Mononuclear cell (primary cell): ENCODE data around the gene ADORA1. TPM values are rescaled to one million over a fixed set of nuclear protein-coding genes. Genes with fewer than 3 reads are reported as not detected.

Experiments
- H3K27me3 ChIP-seq: 2 replicates; pipeline ENCODE4 v1.6.0; 2011; ENCODE audit warnings: low read length, control low read depth; ENCODE audit not compliant: insufficient read depth
- H3K4me1 ChIP-seq: 2 replicates; pipeline ENCODE4 v1.5.1; 2011; ENCODE audit warnings: mild to moderate bottlenecking, low read length, control low read depth; ENCODE audit not compliant: insufficient read depth
- H3K4me3 ChIP-seq: 2 replicates; pipeline ENCODE4 v1.5.1; 2011; ENCODE audit warnings: mild to moderate bottlenecking, low read length, moderate library complexity
- H3K9me3 ChIP-seq: 2 replicates; pipeline ENCODE4 v1.5.1; 2011; ENCODE audit warnings: low read depth, mild to moderate bottlenecking, control low read depth, low read length
- total RNA-seq: library from RNA; depleted of rRNA; stranded (reverse); fragments of >200 nt; gene quantifications from one replicate; pipeline ENCODE4 v1.2.3, GENCODE V29; 2012

The ADORA1 gene
- total RNA-seq, 1 donor, result not detected

DNA sequence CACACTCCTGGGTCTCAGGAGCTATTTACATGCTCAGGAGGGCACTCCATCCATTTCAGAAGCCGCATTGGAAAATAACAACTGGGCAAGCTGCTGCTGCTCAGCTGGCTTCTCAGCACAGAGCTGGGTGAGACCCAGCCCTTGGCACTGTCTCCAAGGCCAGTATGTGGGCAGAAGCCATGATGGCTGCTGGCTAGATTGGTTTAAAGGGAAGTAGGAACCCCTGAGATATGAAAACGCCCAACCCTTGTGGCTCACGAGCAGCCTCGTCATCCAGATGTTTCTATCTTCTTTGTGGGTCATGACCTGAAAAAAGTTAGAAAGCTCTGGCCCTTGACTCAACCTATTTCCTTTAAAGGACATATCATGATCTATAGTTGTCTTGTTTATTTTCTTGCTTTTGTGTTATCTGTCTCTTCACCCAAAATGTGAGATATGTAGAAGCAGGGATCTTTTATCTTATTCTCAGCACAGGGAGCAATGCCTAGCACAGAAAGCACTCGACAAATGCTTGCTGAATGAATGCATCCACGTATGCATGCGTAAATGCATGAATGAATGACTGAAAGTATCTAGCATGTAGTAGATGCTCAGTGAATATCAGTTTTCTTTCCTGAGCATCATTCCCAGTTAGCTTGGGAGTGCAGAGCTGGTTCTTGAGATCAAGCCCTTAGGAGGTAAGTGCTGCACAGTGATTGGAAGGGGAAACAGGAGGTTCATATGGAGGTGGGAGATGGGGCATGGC, 36.5 kb downstream of the ADORA1 start:
- no peaks in the 10 kb centered on the region for H3K27me3 ChIP-seq
- H3K4me1 ChIP-seq, result no peaks in the 10 kb centered on the region
- no peak overlapping the region for H3K4me3 ChIP-seq
- H3K9me3 ChIP-seq, result no peaks in the 10 kb centered on the region

DNA sequence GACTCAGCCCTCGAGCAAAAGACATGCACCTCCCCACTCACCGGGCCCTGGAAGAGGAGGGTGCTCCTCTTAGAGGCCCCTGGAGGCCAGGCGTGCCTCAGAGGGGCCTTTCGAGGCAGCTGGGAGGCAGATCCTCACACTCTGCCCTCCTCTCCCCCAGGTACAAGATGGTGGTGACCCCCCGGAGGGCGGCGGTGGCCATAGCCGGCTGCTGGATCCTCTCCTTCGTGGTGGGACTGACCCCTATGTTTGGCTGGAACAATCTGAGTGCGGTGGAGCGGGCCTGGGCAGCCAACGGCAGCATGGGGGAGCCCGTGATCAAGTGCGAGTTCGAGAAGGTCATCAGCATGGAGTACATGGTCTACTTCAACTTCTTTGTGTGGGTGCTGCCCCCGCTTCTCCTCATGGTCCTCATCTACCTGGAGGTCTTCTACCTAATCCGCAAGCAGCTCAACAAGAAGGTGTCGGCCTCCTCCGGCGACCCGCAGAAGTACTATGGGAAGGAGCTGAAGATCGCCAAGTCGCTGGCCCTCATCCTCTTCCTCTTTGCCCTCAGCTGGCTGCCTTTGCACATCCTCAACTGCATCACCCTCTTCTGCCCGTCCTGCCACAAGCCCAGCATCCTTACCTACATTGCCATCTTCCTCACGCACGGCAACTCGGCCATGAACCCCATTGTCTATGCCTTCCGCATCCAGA, 37.7 kb downstream of the ADORA1 start:
- Histone ChIP-seq H3K9me3 (no peaks in the 10 kb centered on the region), H3K27me3 (no peaks in the 10 kb centered on the region), H3K4me3 (no peak overlapping the region), H3K4me1 (no peaks in the 10 kb centered on the region)

DNA sequence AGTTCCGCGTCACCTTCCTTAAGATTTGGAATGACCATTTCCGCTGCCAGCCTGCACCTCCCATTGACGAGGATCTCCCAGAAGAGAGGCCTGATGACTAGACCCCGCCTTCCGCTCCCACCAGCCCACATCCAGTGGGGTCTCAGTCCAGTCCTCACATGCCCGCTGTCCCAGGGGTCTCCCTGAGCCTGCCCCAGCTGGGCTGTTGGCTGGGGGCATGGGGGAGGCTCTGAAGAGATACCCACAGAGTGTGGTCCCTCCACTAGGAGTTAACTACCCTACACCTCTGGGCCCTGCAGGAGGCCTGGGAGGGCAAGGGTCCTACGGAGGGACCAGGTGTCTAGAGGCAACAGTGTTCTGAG, 38.3 kb downstream of the ADORA1 start:
- Histone ChIP-seq H3K4me1 (no peaks in the 10 kb centered on the region), H3K4me3 (no peak overlapping the region), H3K27me3 (no peaks in the 10 kb centered on the region), H3K9me3 (no peaks in the 10 kb centered on the region)

DNA sequence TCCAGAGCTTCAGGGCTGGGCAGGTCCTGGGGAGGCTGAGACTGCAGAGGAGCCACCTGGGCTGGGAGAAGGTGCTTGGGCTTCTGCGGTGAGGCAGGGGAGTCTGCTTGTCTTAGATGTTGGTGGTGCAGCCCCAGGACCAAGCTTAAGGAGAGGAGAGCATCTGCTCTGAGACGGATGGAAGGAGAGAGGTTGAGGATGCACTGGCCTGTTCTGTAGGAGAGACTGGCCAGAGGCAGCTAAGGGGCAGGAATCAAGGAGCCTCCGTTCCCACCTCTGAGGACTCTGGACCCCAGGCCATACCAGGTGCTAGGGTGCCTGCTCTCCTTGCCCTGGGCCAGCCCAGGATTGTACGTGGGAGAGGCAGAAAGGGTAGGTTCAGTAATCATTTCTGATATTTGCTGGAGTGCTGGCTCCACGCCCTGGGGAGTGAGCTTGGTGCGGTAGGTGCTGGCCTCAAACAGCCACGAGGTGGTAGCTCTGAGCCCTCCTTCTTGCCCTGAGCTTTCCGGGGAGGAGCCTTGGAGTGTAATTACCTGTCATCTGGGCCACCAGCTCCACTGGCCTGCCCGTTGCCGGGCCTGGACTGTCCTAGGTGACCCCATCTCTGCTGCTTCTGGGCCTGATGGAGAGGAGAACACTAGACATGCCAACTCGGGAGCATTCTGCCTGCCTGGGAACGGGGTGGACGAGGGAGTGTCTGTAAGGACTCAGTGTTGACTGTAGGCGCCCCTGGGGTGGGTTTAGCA, 38.8 kb downstream of the ADORA1 start:
- H3K4me1 ChIP-seq, result no peaks in the 10 kb centered on the region
- H3K4me3 ChIP-seq, result no peak overlapping the region
- H3K27me3 ChIP-seq, result no peaks in the 10 kb centered on the region
- H3K9me3 ChIP-seq, result no peaks in the 10 kb centered on the region

DNA sequence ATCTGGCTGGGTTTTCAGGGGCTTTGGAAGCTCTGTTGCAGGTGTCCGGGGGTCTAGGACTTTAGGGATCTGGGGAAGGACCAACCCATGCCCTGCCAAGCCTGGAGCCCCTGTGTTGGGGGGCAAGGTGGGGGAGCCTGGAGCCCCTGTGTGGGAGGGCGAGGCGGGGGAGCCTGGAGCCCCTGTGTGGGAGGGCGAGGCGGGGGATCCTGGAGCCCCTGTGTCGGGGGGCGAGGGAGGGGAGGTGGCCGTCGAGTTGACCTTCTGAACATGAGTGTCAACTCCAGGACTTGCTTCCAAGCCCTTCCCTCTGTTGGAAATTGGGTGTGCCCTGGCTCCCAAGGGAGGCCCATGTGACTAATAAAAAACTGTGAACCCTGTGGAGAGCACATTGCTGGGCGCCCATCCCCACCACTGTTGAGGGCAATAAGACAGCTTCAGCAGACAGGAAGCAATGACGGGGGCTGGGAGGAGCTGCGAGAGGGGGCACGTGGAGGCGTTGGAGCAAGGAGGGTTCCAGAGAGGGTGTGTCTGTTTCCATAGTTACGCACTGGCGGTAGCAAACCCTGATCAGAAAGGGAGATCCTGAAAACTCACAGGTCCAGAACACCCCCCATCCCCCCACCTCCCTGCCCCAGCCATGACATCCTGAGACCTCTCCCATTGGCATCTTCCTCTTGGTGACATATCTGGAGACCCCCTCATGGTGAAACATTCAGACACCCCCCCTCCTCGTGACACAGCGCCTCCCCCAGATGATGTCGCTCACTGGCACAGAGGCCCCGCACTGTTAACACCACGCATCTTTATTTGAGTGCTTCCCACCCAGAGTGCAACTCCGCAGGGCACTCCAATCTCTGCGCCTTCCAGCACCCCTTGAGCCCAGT, 39.7 kb downstream of the ADORA1 start:
- Histone ChIP-seq H3K4me1 (no peaks in the 10 kb centered on the region), H3K4me3 (no peak overlapping the region), H3K27me3 (no peaks in the 10 kb centered on the region), H3K9me3 (no peaks in the 10 kb centered on the region)

DNA sequence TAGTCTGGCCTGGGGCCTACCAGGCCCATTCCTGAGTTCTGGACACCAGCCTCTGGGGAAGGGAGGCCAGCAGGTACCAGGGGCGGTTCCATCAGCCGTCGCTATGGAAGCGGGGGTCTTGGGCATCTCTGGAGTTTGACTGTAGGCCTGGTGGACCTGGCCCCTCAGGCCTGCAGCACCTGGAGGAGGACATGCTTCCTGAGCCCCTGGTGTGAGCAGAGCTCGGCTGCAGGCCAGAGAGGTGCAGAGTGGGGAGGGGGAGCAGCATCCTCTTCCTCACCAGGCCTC, 40.3 kb downstream of the ADORA1 start:
- H3K4me3 ChIP-seq, result no peak overlapping the region
- no peaks in the 10 kb centered on the region for H3K4me1 ChIP-seq
- H3K27me3 ChIP-seq, result no peaks in the 10 kb centered on the region
- no peaks in the 10 kb centered on the region for H3K9me3 ChIP-seq

DNA sequence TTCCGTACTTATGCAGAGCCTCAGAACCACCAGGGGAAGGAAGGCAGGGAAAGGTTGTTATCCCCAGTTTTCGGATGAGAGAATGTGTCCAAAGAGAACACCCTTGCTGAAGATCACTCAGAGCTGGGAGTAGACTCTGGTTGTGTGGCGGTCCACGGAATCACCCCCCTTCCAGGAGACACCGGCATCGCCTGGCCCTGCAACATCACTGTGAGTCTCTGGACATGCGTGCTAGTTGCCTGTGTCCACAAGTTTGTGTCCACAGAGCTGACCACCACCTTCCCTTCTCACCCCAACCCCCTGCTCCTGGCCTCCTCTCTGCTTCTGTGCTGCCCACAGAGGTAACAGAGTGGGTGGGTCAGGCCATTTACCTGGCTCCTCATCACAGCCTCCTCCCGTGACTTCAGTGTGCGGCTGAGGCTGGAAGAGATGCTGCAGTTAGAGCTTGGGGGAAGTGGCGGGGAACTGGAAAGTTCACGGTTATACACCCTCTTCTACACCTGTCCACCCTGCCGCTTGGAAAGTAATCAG, 40.8 kb downstream of the ADORA1 start:
- no peaks in the 10 kb centered on the region for H3K9me3 ChIP-seq
- no peaks in the 10 kb centered on the region for H3K27me3 ChIP-seq

DNA sequence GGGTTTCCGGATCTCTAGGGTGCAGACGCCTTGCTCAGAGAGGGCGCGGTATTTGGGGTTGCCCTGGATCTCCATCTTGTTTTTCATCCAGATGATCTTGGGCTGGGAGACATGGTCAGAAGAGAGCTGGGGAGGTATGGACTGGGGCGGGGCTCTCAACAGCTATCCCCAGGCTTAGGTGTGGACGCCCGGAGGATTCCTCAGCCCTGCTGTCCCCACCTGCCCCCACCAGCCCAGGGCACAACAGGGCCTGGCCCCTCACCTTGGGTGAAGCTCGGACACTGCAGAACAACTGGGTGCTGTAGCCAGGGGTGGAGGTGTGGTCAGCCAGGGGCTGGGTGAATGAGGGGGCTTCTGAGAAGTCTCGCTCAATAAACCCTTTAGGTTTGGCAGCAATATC, 41.5 kb downstream of the ADORA1 start:
- no peaks in the 10 kb centered on the region for H3K9me3 ChIP-seq
- no peak overlapping the region for H3K4me3 ChIP-seq
- no peaks in the 10 kb centered on the region for H3K27me3 ChIP-seq
- no peaks in the 10 kb centered on the region for H3K4me1 ChIP-seq

More for the DNA sequence above, 40.8 kb downstream of the ADORA1 start:
- Histone ChIP-seq H3K4me3 (no peak overlapping the region), H3K4me1 (no peaks in the 10 kb centered on the region)

DNA sequence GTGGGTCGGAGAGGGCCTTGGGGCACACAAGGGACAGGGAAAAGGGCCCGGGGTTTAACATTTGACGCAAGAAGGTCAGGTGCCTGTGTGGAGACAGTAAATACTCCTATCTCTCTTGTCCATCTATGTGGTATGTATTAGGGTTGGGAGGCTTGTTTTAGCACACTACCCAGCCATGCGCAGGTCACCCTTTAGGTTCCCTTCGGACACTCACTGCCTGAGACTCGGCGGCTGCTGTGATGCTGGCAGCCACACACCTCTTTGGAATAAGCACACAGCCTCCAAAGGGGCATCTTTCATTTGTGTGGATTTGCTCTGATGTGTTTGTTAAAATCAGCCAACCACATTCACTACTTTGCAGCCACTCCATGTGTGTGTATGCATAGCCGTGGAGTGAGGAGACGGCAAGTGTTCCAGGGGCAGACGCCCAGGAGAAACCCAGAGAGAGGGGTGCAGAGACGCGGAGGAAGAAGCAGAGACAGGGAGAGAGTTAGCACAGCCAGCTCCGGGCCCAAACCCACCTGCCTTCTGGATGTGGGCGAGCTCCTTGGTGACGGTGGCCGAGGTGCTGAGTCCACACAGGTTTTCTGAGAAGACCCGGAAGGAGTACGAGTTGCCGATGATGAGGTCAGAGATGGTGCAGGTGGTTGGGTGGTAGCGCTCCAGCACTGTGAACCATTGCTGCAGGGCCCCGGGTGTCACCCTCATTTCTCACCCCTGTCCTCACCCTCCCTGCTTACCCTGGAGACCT, 42.4 kb downstream of the ADORA1 start:
- Histone ChIP-seq H3K27me3 (no peaks in the 10 kb centered on the region), H3K4me1 (peaks cover 1% of the 10 kb centered on the region), H3K9me3 (no peaks in the 10 kb centered on the region), H3K4me3 (no peak overlapping the region)

DNA sequence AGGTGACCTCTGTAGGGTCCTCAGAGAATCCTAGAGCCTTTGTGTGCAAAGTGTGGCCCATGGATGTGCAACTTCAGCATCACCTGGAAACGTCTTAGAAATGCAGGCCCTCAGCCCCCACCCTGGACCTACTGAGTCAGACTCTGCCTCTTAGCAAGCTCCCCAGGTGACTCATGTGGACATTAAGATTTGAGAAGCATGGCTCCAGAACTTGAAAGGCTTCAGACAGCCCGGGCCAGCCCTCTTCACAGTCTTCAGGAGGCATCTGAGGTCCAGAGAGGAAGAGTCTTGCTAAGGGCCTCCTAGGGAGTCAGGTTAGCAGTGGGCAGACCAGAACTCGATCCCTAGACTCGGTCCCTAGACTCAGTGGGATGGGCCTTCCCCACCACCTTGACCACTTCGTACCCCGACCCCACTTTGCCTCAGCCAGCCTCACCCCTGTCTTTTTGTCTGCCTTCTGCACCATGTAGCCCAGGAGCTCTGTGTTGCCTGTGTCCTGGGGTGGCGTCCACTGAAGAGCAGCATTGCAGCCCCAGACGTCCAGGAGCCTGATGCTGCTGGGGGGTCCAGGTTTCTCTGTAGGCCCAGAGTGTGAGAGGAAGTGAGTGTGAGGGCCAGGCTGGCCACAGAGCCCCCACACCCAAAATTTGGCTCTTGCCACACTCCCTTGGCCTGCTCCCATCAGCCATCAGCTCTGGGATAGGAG, 43.3 kb downstream of the ADORA1 start:
- H3K27me3 ChIP-seq, result no peaks in the 10 kb centered on the region
- no peak overlapping the region for H3K4me3 ChIP-seq
- H3K4me1 ChIP-seq, result peaks cover 9% of the 10 kb centered on the region
- H3K9me3 ChIP-seq, result no peaks in the 10 kb centered on the region

DNA sequence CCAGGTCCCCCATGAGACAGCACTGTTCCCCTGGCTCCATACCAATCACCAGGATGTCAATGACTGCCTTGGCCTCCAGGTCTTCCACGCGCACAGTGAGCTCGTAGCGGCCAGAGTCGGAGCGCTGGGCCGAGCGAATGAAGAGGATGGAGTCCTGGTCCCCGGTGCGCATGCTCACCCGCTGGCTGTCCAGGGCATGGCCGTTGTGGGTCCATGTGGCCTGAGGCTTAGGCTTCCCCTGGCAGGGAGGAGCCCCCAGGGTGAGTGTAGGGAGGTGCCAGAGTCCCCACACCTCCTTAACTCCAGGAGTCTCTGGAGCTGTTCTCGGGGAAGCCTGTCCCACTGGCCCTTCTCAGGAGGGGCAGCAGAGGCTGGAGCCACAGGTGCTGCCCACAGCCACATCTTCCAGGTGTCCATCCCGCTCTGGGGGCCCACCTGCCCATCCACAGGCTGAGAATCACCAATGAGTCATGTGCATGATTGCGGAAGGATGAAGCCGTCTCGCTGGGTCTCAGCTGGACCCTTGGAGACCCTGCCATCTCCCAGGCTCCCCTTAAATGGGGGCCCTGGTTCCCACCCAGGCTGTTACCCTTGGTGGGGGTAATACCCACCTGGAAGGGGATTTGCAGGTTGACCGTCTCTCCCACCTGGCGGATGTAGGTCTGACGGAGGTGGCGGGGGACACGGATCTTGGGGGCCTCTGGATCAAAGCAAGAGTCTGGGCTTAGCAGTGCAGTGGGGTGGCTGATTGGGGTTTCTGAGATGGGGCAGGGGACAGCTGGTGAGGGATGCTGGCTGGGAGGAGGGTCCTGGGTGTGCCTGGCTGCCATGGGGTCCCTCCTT, 44.0 kb downstream of the ADORA1 start:
- H3K9me3 ChIP-seq, result no peaks in the 10 kb centered on the region
- no peaks in the 10 kb centered on the region for H3K27me3 ChIP-seq
- H3K4me1 ChIP-seq, result peaks cover 17% of the 10 kb centered on the region
- H3K4me3 ChIP-seq, result no peak overlapping the region

DNA sequence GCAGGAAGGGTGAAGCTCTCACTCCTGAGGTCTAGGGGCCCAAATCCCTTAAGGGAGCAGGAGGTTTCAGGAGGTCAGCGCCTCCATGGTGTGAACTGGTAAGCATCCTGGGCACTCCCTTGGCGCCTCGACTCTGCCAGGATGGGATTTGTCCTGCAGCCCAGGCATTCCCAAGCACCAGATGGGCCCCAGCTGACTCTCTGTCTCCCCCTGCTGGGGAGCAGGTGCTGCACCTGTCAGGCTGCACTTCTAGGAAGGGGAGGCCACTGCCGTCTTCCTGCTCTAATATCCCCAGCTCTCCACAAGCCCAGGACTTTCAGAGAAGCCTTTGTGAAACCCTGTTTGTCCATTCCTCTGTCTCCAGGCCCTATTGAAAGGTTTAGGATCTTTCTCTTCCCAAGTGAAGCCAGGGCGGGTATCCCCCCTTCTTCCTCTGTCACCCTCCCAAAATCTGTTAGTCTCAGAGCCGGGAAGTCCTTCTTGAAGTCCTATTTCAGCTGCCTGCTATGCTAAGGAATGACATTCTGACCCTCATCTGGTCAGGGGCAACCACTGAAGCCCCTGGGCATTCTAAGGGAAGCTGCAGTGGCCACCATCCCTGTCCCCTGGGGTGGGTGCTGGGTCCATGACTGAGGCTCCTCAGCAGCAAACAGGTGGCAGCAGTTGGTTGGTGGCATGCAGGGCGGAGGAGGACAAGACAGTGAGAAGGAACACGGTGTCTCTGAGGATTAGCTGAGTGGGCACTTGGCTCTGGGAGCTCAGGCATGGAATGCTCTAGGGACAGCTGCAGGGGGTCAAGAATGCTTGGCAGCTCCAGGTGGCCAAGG, 44.9 kb downstream of the ADORA1 start:
- no peak overlapping the region for H3K4me3 ChIP-seq
- H3K9me3 ChIP-seq, result no peaks in the 10 kb centered on the region
- no peaks in the 10 kb centered on the region for H3K27me3 ChIP-seq
- peaks cover 24% of the 10 kb centered on the region for H3K4me1 ChIP-seq
